H1 (cell line): ENCODE data around the gene FUT2. TPM values are rescaled to one million over a fixed set of nuclear protein-coding genes. Genes with fewer than 3 reads are reported as not detected.

ENCODE experiments used
- POLR2A ChIP-seq, 2 experiments: IDR thresholded peaks; 1 replicate in 1 of 2; 2 replicates in 1 of 2; pipeline ENCODE4 v1.6.1; 2011; ENCODE audit warnings: low read depth in 2 of 2, low read length in 2 of 2, mild to moderate bottlenecking in 2 of 2; ENCODE audit errors: control extremely low read depth in 1 of 2
- RNF2 ChIP-seq: fragments of 200-900, 300-1000 bp; sonication (generic); IDR thresholded peaks from 2 replicates; pipeline ENCODE4 v1.7.1; 2016; ENCODE audit warnings: borderline replicate concordance, low read depth, mild to moderate bottlenecking, antibody characterized with exemption, low read length; ENCODE audit not compliant: poor library complexity, severe bottlenecking; ENCODE audit errors: missing control alignments
- polyA plus RNA-seq, 7 experiments: library from polyadenylated mRNA; depleted of rRNA in 3 of 7; stranded (reverse) in 5 of 7; unstranded in 2 of 7; fragments of >200 nt in 5 of 7; fragments of 200-250 nt in 2 of 7; gene quantifications; 1 replicate in 5 of 7; 2 replicates in 1 of 7; 4 replicates in 1 of 7; pipeline versions ENCODE4 v1.2.1 to v1.2.3, GENCODE V29; 2011 to 2013; ENCODE audit warnings: missing spikeins in 2 of 7, mixed read lengths in 2 of 7
- total RNA-seq: library from RNA; stranded (reverse); fragmentation: NEBNext Ultra II Directional; extraction: Animal tissue kit (Norgen Biotek cat#: 25700); gene quantifications from 2 replicates; pipeline ENCODE4 v1.2.1, GENCODE V29; 2021
- TF ChIP-seq, protein P1 (sequence below): IDR thresholded peaks from 2 replicates; pipeline ENCODE4 v1.6.1; 2012; ENCODE audit warnings: inconsistent platforms
- TF ChIP-seq, protein P2 (sequence below): IDR thresholded peaks from 2 replicates; pipeline ENCODE4 v1.6.1; 2011; ENCODE audit warnings: low read depth, mild to moderate bottlenecking, low read length; ENCODE audit not compliant: insufficient read depth

Gene FUT2
- total and polyA plus RNA-seq, 2 of the 8 experiments (the other 6 are each of a cell fraction or from before 2014, with no cell fraction given), result 5.0 to 5.6 TPM

DNA sequence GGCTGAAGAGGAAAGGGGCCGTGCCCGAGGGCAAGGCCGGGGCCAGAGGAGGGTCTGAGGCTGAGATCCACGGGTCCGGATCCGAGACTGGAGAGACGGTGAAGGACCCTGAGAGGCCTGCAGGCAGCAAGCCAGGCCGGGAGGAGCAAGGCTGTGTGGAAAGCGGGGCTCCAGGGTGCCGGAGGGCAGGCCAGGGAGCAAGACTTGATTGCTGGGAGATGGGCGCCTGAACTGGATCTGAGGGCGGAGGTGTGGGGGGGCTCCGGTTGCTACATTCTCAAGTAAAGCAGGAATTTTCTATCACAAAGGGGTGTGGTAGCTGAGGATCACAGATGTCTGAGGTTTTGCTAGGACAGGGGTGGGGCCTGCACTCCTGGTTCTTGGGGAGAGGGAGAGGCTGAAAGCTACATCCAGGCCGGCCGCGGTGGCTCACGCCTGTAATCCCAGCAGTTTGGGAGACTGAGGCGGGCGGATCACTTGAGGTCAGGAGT, 20.0 kb downstream of the FUT2 start (continued):
- TF ChIP-seq RNF2, result no peak
- no peak for TF ChIP-seq POLR2A (IDR thresholded peaks at IDR 0.05; ENCODE audit: control extremely low read depth in 1 of 2, low read depth in 2 of 2, low read length in 2 of 2)
- TF ChIP-seq, protein P1, sequence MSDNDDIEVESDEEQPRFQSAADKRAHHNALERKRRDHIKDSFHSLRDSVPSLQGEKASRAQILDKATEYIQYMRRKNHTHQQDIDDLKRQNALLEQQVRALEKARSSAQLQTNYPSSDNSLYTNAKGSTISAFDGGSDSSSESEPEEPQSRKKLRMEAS, result no peak
- TF ChIP-seq, protein P2, sequence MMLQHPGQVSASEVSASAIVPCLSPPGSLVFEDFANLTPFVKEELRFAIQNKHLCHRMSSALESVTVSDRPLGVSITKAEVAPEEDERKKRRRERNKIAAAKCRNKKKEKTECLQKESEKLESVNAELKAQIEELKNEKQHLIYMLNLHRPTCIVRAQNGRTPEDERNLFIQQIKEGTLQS, result no peak
